Activated CD4-positive, alpha-beta T cell treated with anti-CD3 and anti-CD28 coated beads for 36 hours (primary cell): ENCODE results near the gene BCL3. TPM values are rescaled to one million over a fixed set of nuclear protein-coding genes. Genes with fewer than 3 reads are reported as not detected.

Experiments used
- ATAC-seq: fragments of 200-7000 bp; cut with Tn5 transposase; one replicate; pipeline ENCODE4 v1.10.0; 2021; ENCODE audit warnings: mild to moderate bottlenecking, moderate library complexity
- CTCF ChIA-PET: fragments of 350-600 bp; sonication (Branson Sonifier 250); formaldehyde crosslinking; loops from one replicate; lab custom pipeline; 2021; ENCODE audit warnings: antibody characterized with exemption; lab: Charles Lee
- POLR2A ChIA-PET: fragments of 350-600 bp; sonication (Branson Sonifier 250); formaldehyde crosslinking; loops from one replicate; lab custom pipeline; 2021; ENCODE audit warnings: antibody characterized with exemption, inconsistent platforms; lab: Charles Lee
- DNase-seq: peaks from one replicate; pipeline ENCODE4 v3.0.0-alpha.2; 2020
- H3K27ac Mint-ChIP-seq: one replicate; pipeline ENCODE4 v1.8.0; 2021; ENCODE audit warnings: mixed read lengths
- H3K27me3 Mint-ChIP-seq: one replicate; pipeline ENCODE4 v1.8.0; 2021; ENCODE audit warnings: mixed read lengths
- H3K36me3 Mint-ChIP-seq: one replicate; pipeline ENCODE4 v1.8.0; 2021; ENCODE audit warnings: low read depth, mixed read lengths
- H3K4me1 Mint-ChIP-seq: one replicate; pipeline ENCODE4 v1.8.0; 2021; ENCODE audit warnings: mixed read lengths
- H3K4me3 Mint-ChIP-seq: one replicate; pipeline ENCODE4 v1.8.0; 2021; ENCODE audit warnings: mild to moderate bottlenecking, moderate library complexity, mixed read lengths
- H3K9me3 Mint-ChIP-seq: one replicate; pipeline ENCODE4 v1.8.0; 2021; ENCODE audit warnings: low read depth, mixed read lengths
- intact Hi-C, 2 experiments: fragments of 100-400 bp; cut with DNase I in 1 of 2; cut with micrococcal nuclease in 1 of 2; formaldehyde crosslinking; loops; one replicate each; pipeline versions ENCODE4 v1.14.2 to v1.15.1; 2022 to 2024; cut with DNase I, micrococcal nuclease
- total RNA-seq, 2 experiments: library from RNA; stranded (reverse); gene quantifications; one replicate each; pipeline ENCODE4 v1.2.3, GENCODE V29; 2021

Gene BCL3
- total RNA-seq, 2 experiments from 2014 or later, result 56.2 to 81.5 TPM

DNA sequence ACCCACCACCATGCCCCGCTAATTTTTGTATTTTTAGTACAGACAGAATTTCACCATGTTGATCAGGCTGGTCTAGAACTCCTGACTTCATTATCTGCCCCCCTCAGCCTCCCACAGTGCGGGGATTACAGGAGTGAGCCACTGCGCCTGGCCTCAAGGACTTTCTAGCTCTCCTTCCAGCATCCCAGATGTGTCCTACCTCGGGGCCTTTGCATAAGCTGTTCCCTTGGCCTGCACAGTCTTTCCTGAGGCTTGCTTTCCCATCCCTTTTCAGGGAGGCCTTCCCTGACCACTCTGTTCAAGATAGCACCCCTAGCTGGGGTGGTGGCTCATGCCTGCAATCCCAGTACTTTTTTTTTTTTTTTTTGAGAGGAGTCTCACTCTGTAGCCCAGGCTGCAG is 46.1 kb downstream of the BCL3 start:
- Mint-ChIP-seq H3K27ac (no peak overlapping the region), H3K27me3 (no peaks in the 10 kb centered on the region), H3K36me3 (no peaks in the 10 kb centered on the region), H3K4me1 (peaks cover 11% of the 10 kb centered on the region), H3K4me3 (no peak overlapping the region), H3K9me3 (no peaks in the 10 kb centered on the region)
- ChIA-PET POLR2A (no interaction called here), CTCF (no interaction called here)
- DNase-seq (no peak), ATAC-seq (no peak)
- intact Hi-C loops, result no loop called here

- peaks cover 11% of the 10 kb centered on the region for H3K4me1 Mint-ChIP-seq
- ATAC-seq (no peak), DNase-seq (no peak)
- H3K27ac Mint-ChIP-seq, result no peak overlapping the region
- H3K4me3 Mint-ChIP-seq, result no peak overlapping the region
- intact Hi-C loops, result no loop called here
- no peaks in the 10 kb centered on the region for H3K27me3 Mint-ChIP-seq
- ChIA-PET POLR2A (no interaction called here), CTCF (interaction anchor here (0.6 to 2.9 kb wide), 3 partner anchors 11 to 153 kb away, joined by 3 to 10 read pairs (median 9); no protein-coding TSS in a partner anchor)
- no peaks in the 10 kb centered on the region for H3K36me3 Mint-ChIP-seq
- H3K9me3 Mint-ChIP-seq, result no peaks in the 10 kb centered on the region
Observed at GRCh38 chr19:44795398-44795987, 47.0 kb downstream of the BCL3 start.

DNA sequence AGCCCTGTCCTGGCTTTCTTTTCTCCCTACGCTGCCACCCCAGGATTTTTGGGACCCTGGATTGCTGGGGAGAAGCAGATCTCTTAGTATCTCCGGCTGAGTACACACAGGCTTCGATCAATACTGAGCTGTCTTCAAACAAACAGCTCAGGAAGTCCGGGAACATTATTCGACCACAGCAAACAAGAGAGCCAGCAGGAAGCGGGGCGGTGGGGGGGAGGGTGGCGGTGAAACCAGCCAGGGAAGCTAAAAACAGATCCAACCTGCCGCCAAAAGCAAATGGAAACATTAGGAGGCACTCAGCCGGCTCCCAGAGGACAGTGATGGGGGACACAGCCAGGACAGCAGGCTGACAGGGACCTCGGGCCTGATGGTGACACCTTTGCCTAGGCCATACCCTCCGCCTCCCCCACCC is 48.2 kb downstream of the BCL3 start:
- Mint-ChIP-seq H3K27me3 (no peaks in the 10 kb centered on the region), H3K27ac (no peak overlapping the region), H3K4me1 (peaks cover 11% of the 10 kb centered on the region), H3K4me3 (no peak overlapping the region), H3K9me3 (no peaks in the 10 kb centered on the region), H3K36me3 (no peaks in the 10 kb centered on the region)
- no peak for DNase-seq
- no peak for ATAC-seq
- intact Hi-C loops, result no loop called here
- ChIA-PET POLR2A (no interaction called here), CTCF (interaction anchor here (1.9 to 2.9 kb wide), 2 partner anchors 12 to 73 kb away, joined by 9 to 10 read pairs; no protein-coding TSS in a partner anchor)

GRCh38 chr19:44799627-44800346 is 51.3 kb downstream of the BCL3 start:
- intact Hi-C loops, result loop anchor here (1.0 kb wide), 2 partner anchors 46 to 152 kb away; no protein-coding TSS in a partner anchor
- Mint-ChIP-seq H3K9me3 (no peaks in the 10 kb centered on the region), H3K27me3 (no peaks in the 10 kb centered on the region), H3K4me1 (peaks cover 11% of the 10 kb centered on the region), H3K4me3 (no peak overlapping the region), H3K36me3 (no peaks in the 10 kb centered on the region), H3K27ac (no peak overlapping the region)
- DNase-seq, result no peak
- ChIA-PET CTCF (interaction anchor here (0.6 to 1.8 kb wide), 2 partner anchors 17 to 218 kb away, joined by 4 to 5 read pairs; no protein-coding TSS in a partner anchor), POLR2A (no interaction called here)
- no peak for ATAC-seq

DNA sequence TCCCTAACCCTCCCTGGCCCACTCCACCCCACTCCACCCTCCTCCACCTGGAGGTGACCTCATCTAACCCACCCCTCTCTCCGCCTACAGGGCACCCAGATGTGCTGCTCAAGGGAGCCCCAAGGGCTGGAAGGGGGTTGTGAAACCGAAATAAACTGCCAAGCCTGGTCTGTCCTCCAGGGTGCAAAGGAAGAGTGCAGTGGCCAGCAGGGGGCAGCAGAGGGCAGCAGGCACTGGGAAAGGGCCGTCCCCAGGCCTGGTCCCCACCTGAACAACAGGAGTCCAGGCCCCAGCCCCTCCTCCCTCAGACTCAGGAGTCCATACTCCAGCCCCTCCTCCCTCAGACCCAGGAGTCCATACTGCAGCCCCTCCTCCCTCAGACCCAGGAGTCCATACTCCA is 52.0 kb downstream of the BCL3 start:
- ATAC-seq (peak; percentile 98), DNase-seq (peak; percentile 92)
- ChIA-PET CTCF (no interaction called here), POLR2A (no interaction called here)
- H3K36me3 Mint-ChIP-seq, result no peaks in the 10 kb centered on the region
- peaks cover 11% of the 10 kb centered on the region for H3K4me1 Mint-ChIP-seq
- no peaks in the 10 kb centered on the region for H3K27me3 Mint-ChIP-seq
- no peak overlapping the region for H3K27ac Mint-ChIP-seq
- H3K4me3 Mint-ChIP-seq, result no peak overlapping the region
- no peaks in the 10 kb centered on the region for H3K9me3 Mint-ChIP-seq
- intact Hi-C loops, result loop anchor here (1.0 kb wide), 2 partner anchors 45 to 151 kb away; no protein-coding TSS in a partner anchor

- ATAC-seq, result no peak
- Mint-ChIP-seq H3K9me3 (no peaks in the 10 kb centered on the region), H3K27me3 (peaks cover 7% of the 10 kb centered on the region), H3K4me3 (no peak overlapping the region), H3K4me1 (peaks cover 1% of the 10 kb centered on the region), H3K27ac (no peak overlapping the region), H3K36me3 (no peaks in the 10 kb centered on the region)
- ChIA-PET CTCF (interaction anchor here (0.6 to 2.3 kb wide), 4 partner anchors 20 to 80 kb away, joined by 3 to 11 read pairs (median 6); no protein-coding TSS in a partner anchor), POLR2A (no interaction called here)
- no peak for DNase-seq
- intact Hi-C loops, result no loop called here
Observed at GRCh38 chr19:44803442-44804428, 55.2 kb downstream of the BCL3 start.

- Mint-ChIP-seq H3K36me3 (no peaks in the 10 kb centered on the region), H3K4me3 (no peak overlapping the region), H3K27ac (no peak overlapping the region), H3K9me3 (no peaks in the 10 kb centered on the region), H3K4me1 (peaks cover 4% of the 10 kb centered on the region), H3K27me3 (peaks cover 16% of the 10 kb centered on the region)
- intact Hi-C loops, result no loop called here
- DNase-seq, result no peak
- no peak for ATAC-seq
- ChIA-PET POLR2A (no interaction called here), CTCF (interaction anchor here (0.6 to 1.3 kb wide), 4 partner anchors 22 to 1620 kb away, joined by 3 to 4 read pairs (median 4); no protein-coding TSS in a partner anchor)
Observed at GRCh38 chr19:44806291-44806690, 57.8 kb downstream of the BCL3 start.

GRCh38 chr19:44807162-44807561 is 58.7 kb downstream of the BCL3 start:
- ChIA-PET CTCF (interaction anchor here (0.5 to 1.3 kb wide), 5 partner anchors 13 to 83 kb away, joined by 3 to 4 read pairs (median 4); no protein-coding TSS in a partner anchor), POLR2A (no interaction called here)
- DNase-seq, result no peak
- Mint-ChIP-seq H3K36me3 (no peaks in the 10 kb centered on the region), H3K27me3 (peaks cover 22% of the 10 kb centered on the region), H3K9me3 (no peaks in the 10 kb centered on the region), H3K4me1 (peaks cover 4% of the 10 kb centered on the region), H3K4me3 (no peak overlapping the region), H3K27ac (no peak overlapping the region)
- intact Hi-C loops, result no loop called here
- no peak for ATAC-seq

- Mint-ChIP-seq H3K36me3 (no peaks in the 10 kb centered on the region), H3K4me1 (peaks cover 4% of the 10 kb centered on the region), H3K9me3 (no peaks in the 10 kb centered on the region), H3K27me3 (peaks cover 22% of the 10 kb centered on the region), H3K27ac (no peak overlapping the region), H3K4me3 (no peak overlapping the region)
- POLR2A ChIA-PET, result no interaction called here
- CTCF ChIA-PET, result interaction anchor here (0.5 to 1.1 kb wide), 4 partner anchors 12 to 84 kb away, joined by 3 to 4 read pairs (median 4); no protein-coding TSS in a partner anchor
- no peak for DNase-seq
- no peak for ATAC-seq
- intact Hi-C loops, result no loop called here
Observed at GRCh38 chr19:44807652-44808462, 59.3 kb downstream of the BCL3 start.

DNA sequence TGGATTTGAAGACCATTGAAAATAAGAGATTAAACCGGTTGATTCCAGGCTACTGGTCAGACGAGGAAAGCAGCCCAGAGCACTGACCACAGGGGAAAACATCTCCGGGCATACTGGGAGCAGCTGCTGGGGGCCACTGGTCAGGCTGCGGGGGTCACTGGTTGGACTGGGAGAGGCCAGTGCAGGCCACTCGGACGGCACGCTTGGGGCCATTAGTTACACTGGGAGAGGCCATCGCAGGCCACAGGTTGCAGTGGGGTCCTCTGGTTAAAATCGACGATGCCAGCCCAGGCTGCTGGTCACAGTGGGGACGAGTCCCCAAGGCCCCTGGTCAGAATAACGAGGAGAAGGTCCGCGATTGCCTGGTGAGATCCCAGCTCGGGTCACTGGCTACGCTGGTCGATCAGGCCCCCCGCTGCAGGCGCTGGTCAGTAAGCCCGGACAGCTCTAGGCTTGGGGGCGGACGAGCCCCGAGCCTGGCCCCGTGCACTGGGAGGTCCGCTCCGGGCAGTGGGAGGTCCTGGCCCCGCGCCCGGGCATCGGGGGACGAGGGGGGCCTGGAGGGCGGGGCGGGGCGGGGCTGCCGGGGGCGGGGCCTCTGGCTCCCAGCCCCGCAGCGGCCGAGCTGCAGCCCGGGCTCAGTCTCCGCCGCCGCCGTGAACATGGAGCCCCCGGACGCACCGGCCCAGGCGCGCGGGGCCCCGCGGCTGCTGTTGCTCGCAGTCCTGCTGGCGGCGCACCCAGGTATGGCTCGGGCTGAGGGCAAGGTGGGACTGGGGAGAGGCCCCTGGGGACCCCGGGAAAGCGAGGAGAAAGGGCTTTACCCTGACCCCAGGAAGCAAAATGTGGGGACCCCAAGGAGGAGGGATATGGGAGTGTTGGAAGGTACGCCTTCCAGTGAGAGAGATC is 60.2 kb downstream of the BCL3 start, which contains the start of gene BCAM:
BCAM (plus strand) TSS at position 641 of the 909 bp plus-strand sequence; CDS start at position 663, 22 bp downstream.
- ATAC-seq (no peak), DNase-seq (no peak)
- no peak within 1 kb of the TSS for H3K4me3 Mint-ChIP-seq
- POLR2A ChIA-PET, result no interaction called here
- no peaks in the 10 kb centered on the region for H3K36me3 Mint-ChIP-seq
- H3K9me3 Mint-ChIP-seq, result no peaks in the 10 kb centered on the region
- CTCF ChIA-PET, result no interaction called here
- intact Hi-C loops, result no loop called here
- H3K27ac Mint-ChIP-seq, result no peak within 1 kb of the TSS
- H3K4me1 Mint-ChIP-seq, result peaks cover 4% of the 10 kb centered on the region
- peaks cover 22% of the 10 kb centered on the region for H3K27me3 Mint-ChIP-seq
